Activated naive CD4-positive, alpha-beta T cell treated with anti-CD3 and anti-CD28 coated beads, Interleukin-2, amount 50 U/mL, for 24 hours (primary cell): ENCODE measurements around the gene PSMC4.
A peak's percentile ranks its signal among the peaks of the same experiment; 100 is the strongest.

Source experiments
- H3K27ac Mint-ChIP-seq: one replicate; pipeline ENCODE4 v1.8.0; 2021; ENCODE audit warnings: mild to moderate bottlenecking, mixed read lengths
- H3K27me3 Mint-ChIP-seq: one replicate; pipeline ENCODE4 v1.8.0; 2021; ENCODE audit warnings: mixed read lengths
- H3K36me3 Mint-ChIP-seq: one replicate; pipeline ENCODE4 v1.8.0; 2021; ENCODE audit warnings: mixed read lengths
- H3K4me1 Mint-ChIP-seq: one replicate; pipeline ENCODE4 v1.8.0; 2021; ENCODE audit warnings: mixed read lengths
- H3K4me3 Mint-ChIP-seq: one replicate; pipeline ENCODE4 v1.8.0; 2021; ENCODE audit warnings: mild to moderate bottlenecking, mixed read lengths
- H3K9me3 Mint-ChIP-seq: one replicate; pipeline ENCODE4 v1.8.0; 2021; ENCODE audit warnings: mixed read lengths

The PSMC4 gene

GRCh38 chr19:39967561-39967960 lies 3.4 kb upstream of the PSMC4 start:
- Mint-ChIP-seq H3K36me3 (peaks cover 10% of the 10 kb centered on the region), H3K4me1 (peaks cover 57% of the 10 kb centered on the region), H3K27ac (no peak overlapping the region), H3K27me3 (no peaks in the 10 kb centered on the region), H3K4me3 (no peak overlapping the region), H3K9me3 (no peaks in the 10 kb centered on the region)

GRCh38 chr19:39968789-39969188 lies 2.2 kb upstream of the PSMC4 start:
- no peaks in the 10 kb centered on the region for H3K27me3 Mint-ChIP-seq
- peak overlapping the region; percentile 98 for H3K4me3 Mint-ChIP-seq
- peak overlapping the region; percentile 99 for H3K27ac Mint-ChIP-seq
- H3K4me1 Mint-ChIP-seq, result peaks cover 58% of the 10 kb centered on the region
- peaks cover 16% of the 10 kb centered on the region for H3K36me3 Mint-ChIP-seq
- H3K9me3 Mint-ChIP-seq, result no peaks in the 10 kb centered on the region

- Mint-ChIP-seq H3K9me3 (no peaks in the 10 kb centered on the region), H3K4me3 (peak overlapping the region; percentile 98), H3K27me3 (no peaks in the 10 kb centered on the region), H3K27ac (peak overlapping the region; percentile 99), H3K4me1 (peaks cover 55% of the 10 kb centered on the region), H3K36me3 (peaks cover 18% of the 10 kb centered on the region)
Measured at GRCh38 chr19:39969266-39969665, 1.7 kb upstream of the PSMC4 start.

GRCh38 chr19:39969681-39970424 lies 1.1 kb upstream of the PSMC4 start:
- Mint-ChIP-seq H3K4me1 (peaks cover 58% of the 10 kb centered on the region), H3K27ac (peak overlapping the region; percentile 99), H3K27me3 (no peaks in the 10 kb centered on the region), H3K9me3 (no peaks in the 10 kb centered on the region), H3K36me3 (peaks cover 22% of the 10 kb centered on the region), H3K4me3 (peak overlapping the region; percentile 98)

- Mint-ChIP-seq H3K4me3 (peak overlapping the region; percentile 98), H3K4me1 (peaks cover 59% of the 10 kb centered on the region), H3K27me3 (no peaks in the 10 kb centered on the region), H3K36me3 (peaks cover 24% of the 10 kb centered on the region), H3K27ac (peak overlapping the region; percentile 99), H3K9me3 (no peaks in the 10 kb centered on the region)
Measured at GRCh38 chr19:39970425-39970674, 615 bp upstream of the PSMC4 start.

GRCh38 chr19:39971380-39972035 lies 543 bp downstream of the PSMC4 start:
- Mint-ChIP-seq H3K27me3 (no peaks in the 10 kb centered on the region), H3K4me3 (peak overlapping the region; percentile 98), H3K27ac (peak overlapping the region; percentile 99), H3K4me1 (peaks cover 59% of the 10 kb centered on the region), H3K9me3 (no peaks in the 10 kb centered on the region), H3K36me3 (peaks cover 28% of the 10 kb centered on the region)

GRCh38 chr19:39974377-39975155 lies 3.6 kb downstream of the PSMC4 start:
- H3K27ac Mint-ChIP-seq, result peak overlapping the region; percentile 55
- H3K27me3 Mint-ChIP-seq, result no peaks in the 10 kb centered on the region
- peaks cover 46% of the 10 kb centered on the region for H3K4me1 Mint-ChIP-seq
- no peaks in the 10 kb centered on the region for H3K9me3 Mint-ChIP-seq
- peaks cover 31% of the 10 kb centered on the region for H3K36me3 Mint-ChIP-seq
- no peak overlapping the region for H3K4me3 Mint-ChIP-seq

- H3K4me3 Mint-ChIP-seq, result no peak overlapping the region
- H3K27ac Mint-ChIP-seq, result no peak overlapping the region
- peaks cover 17% of the 10 kb centered on the region for H3K4me1 Mint-ChIP-seq
- H3K36me3 Mint-ChIP-seq, result peaks cover 52% of the 10 kb centered on the region
- no peaks in the 10 kb centered on the region for H3K27me3 Mint-ChIP-seq
- peaks cover 16% of the 10 kb centered on the region for H3K9me3 Mint-ChIP-seq
Measured at GRCh38 chr19:39982883-39983282, 11.9 kb downstream of the PSMC4 start.

- peak overlapping the region; percentile 59 for H3K27ac Mint-ChIP-seq
- peaks cover 48% of the 10 kb centered on the region for H3K36me3 Mint-ChIP-seq
Measured at GRCh38 chr19:39983695-39984300, 12.8 kb downstream of the PSMC4 start.

GRCh38 chr19:39986643-39987042 lies 15.7 kb downstream of the PSMC4 start:
- H3K36me3 Mint-ChIP-seq, result peaks cover 45% of the 10 kb centered on the region
- no peak overlapping the region for H3K27ac Mint-ChIP-seq
- peaks cover 17% of the 10 kb centered on the region for H3K9me3 Mint-ChIP-seq
- H3K27me3 Mint-ChIP-seq, result no peaks in the 10 kb centered on the region
- no peak overlapping the region for H3K4me3 Mint-ChIP-seq
- peaks cover 45% of the 10 kb centered on the region for H3K4me1 Mint-ChIP-seq

More at GRCh38 chr19:39983695-39984300, 12.8 kb downstream of the PSMC4 start:
- Mint-ChIP-seq H3K4me1 (peaks cover 21% of the 10 kb centered on the region), H3K4me3 (no peak overlapping the region), H3K27me3 (no peaks in the 10 kb centered on the region), H3K9me3 (peaks cover 17% of the 10 kb centered on the region)

- peaks cover 50% of the 10 kb centered on the region for H3K4me1 Mint-ChIP-seq
- H3K27me3 Mint-ChIP-seq, result no peaks in the 10 kb centered on the region
- H3K4me3 Mint-ChIP-seq, result no peak overlapping the region
- peaks cover 45% of the 10 kb centered on the region for H3K36me3 Mint-ChIP-seq
- peaks cover 17% of the 10 kb centered on the region for H3K9me3 Mint-ChIP-seq
- H3K27ac Mint-ChIP-seq, result no peak overlapping the region
Measured at GRCh38 chr19:39987167-39987566, 16.2 kb downstream of the PSMC4 start.

- Mint-ChIP-seq H3K36me3 (peaks cover 42% of the 10 kb centered on the region), H3K27ac (no peak overlapping the region)
Measured at GRCh38 chr19:39987596-39987995, 16.6 kb downstream of the PSMC4 start.

GRCh38 chr19:39993605-39994004 lies 22.6 kb downstream of the PSMC4 start:
- Mint-ChIP-seq H3K36me3 (peaks cover 16% of the 10 kb centered on the region), H3K27me3 (no peaks in the 10 kb centered on the region), H3K27ac (no peak overlapping the region), H3K4me1 (peaks cover 74% of the 10 kb centered on the region), H3K9me3 (peaks cover 5% of the 10 kb centered on the region), H3K4me3 (no peak overlapping the region)

More at GRCh38 chr19:39987596-39987995, 16.6 kb downstream of the PSMC4 start:
- H3K9me3 Mint-ChIP-seq, result peaks cover 17% of the 10 kb centered on the region
- peaks cover 55% of the 10 kb centered on the region for H3K4me1 Mint-ChIP-seq
- H3K27me3 Mint-ChIP-seq, result no peaks in the 10 kb centered on the region
- no peak overlapping the region for H3K4me3 Mint-ChIP-seq

GRCh38 chr19:39994361-39994760 lies 23.4 kb downstream of the PSMC4 start:
- Mint-ChIP-seq H3K36me3 (peaks cover 13% of the 10 kb centered on the region), H3K27me3 (no peaks in the 10 kb centered on the region), H3K27ac (no peak overlapping the region), H3K9me3 (peaks cover 5% of the 10 kb centered on the region), H3K4me1 (peaks cover 70% of the 10 kb centered on the region), H3K4me3 (no peak overlapping the region)

GRCh38 chr19:39995794-39996193 lies 24.8 kb downstream of the PSMC4 start:
- H3K9me3 Mint-ChIP-seq, result peaks cover 5% of the 10 kb centered on the region

More at GRCh38 chr19:39995794-39996193, 24.8 kb downstream of the PSMC4 start:
- peak overlapping the region; percentile 36 for H3K27ac Mint-ChIP-seq
- H3K4me1 Mint-ChIP-seq, result peaks cover 57% of the 10 kb centered on the region
- peak overlapping the region; percentile 97 for H3K4me3 Mint-ChIP-seq
- H3K27me3 Mint-ChIP-seq, result no peaks in the 10 kb centered on the region
- peaks cover 10% of the 10 kb centered on the region for H3K36me3 Mint-ChIP-seq
